DND-41 (cell line): Measurements from ENCODE around the gene HPGDS.

Experiments used
- ATAC-seq: fragments of 200-7000 bp; cut with Tn5 transposase; 3 replicates; pipeline ENCODE4 v1.9.1; 2021; ENCODE audit warnings: low read depth; ENCODE audit not compliant: insufficient read depth
- DNase-seq: peaks from one replicate; pipeline ENCODE4 v3.0.0-alpha.2; 2020
- H2AFZ ChIP-seq: 2 replicates; pipeline ENCODE4 v1.6.0; 2012; ENCODE audit warnings: low read depth, low read length
- H3K27ac ChIP-seq: 2 replicates; pipeline ENCODE4 v1.5.1; 2012; ENCODE audit warnings: low read length, inconsistent platforms
- H3K27me3 ChIP-seq: fragments of 200-600 bp; sonication (generic); 2 replicates; pipeline ENCODE4 v1.6.0; 2012; ENCODE audit warnings: low read length, mild to moderate bottlenecking, inconsistent platforms; ENCODE audit not compliant: insufficient read depth, poor library complexity
- H3K36me3 ChIP-seq: 2 replicates; pipeline ENCODE4 v1.5.1; 2012; ENCODE audit warnings: low read length, inconsistent platforms; ENCODE audit not compliant: insufficient read depth
- H3K4me1 ChIP-seq: 2 replicates; pipeline ENCODE4 v1.5.1; 2012; ENCODE audit warnings: mild to moderate bottlenecking, low read length; ENCODE audit not compliant: insufficient read depth
- H3K4me2 ChIP-seq: 2 replicates; pipeline ENCODE4 v1.6.0; 2012; ENCODE audit warnings: mild to moderate bottlenecking, moderate library complexity, low read length, inconsistent platforms; ENCODE audit not compliant: insufficient read depth
- H3K4me3 ChIP-seq, 2 experiments: fragments of 200-600 bp in 1 of 2; shearing (Covaris generic) in 1 of 2; 2 replicates each; pipeline ENCODE4 v1.5.1; 2012 to 2016; ENCODE audit warnings: inconsistent platforms in 2 of 2, low read length in 2 of 2, mild to moderate bottlenecking in 2 of 2, low read depth in 1 of 2, moderate library complexity in 1 of 2
- H3K79me2 ChIP-seq: 2 replicates; pipeline ENCODE4 v1.6.0; 2012; ENCODE audit warnings: low read length, inconsistent platforms; ENCODE audit not compliant: insufficient read depth
- H3K9ac ChIP-seq: 2 replicates; pipeline ENCODE4 v1.6.0; 2012; ENCODE audit warnings: low read depth, mild to moderate bottlenecking, inconsistent platforms, low read length, moderate library complexity
- H3K9me3 ChIP-seq: 2 replicates; pipeline ENCODE4 v1.5.1; 2012; ENCODE audit warnings: low read length, moderate library complexity, mild to moderate bottlenecking, inconsistent platforms; ENCODE audit not compliant: insufficient read depth, severe bottlenecking
- H4K20me1 ChIP-seq: 2 replicates; pipeline ENCODE4 v1.6.0; 2012; ENCODE audit warnings: low read length; ENCODE audit not compliant: insufficient read depth
- CTCF ChIP-seq: IDR thresholded peaks from 2 replicates; pipeline ENCODE4 v1.5.1; 2012; ENCODE audit warnings: borderline replicate concordance, low read length, moderate library complexity, mild to moderate bottlenecking; ENCODE audit not compliant: poor library complexity, severe bottlenecking; ENCODE audit errors: extremely low read depth
- EZH2 ChIP-seq: IDR thresholded peaks from 3 replicates; pipeline ENCODE4 v1.6.1; 2012; ENCODE audit warnings: borderline replicate concordance, low read depth, mild to moderate bottlenecking, moderate library complexity, low read length, inconsistent platforms; ENCODE audit not compliant: severe bottlenecking

Gene HPGDS

GRCh38 chr4:94370533-94371254 is 28.1 kb upstream of the HPGDS start:
- H3K79me2 ChIP-seq, result no peaks in the 10 kb centered on the region
- H3K36me3 ChIP-seq, result no peaks in the 10 kb centered on the region
- no peaks in the 10 kb centered on the region for H4K20me1 ChIP-seq
- ATAC-seq, result no peak
- no peak for DNase-seq
- no peak for TF ChIP-seq CTCF
- no peak for TF ChIP-seq EZH2
- no peak overlapping the region for H3K27ac ChIP-seq
- H3K4me3 ChIP-seq, result no peak overlapping the region
- no peak overlapping the region for H3K9ac ChIP-seq
- H3K9me3 ChIP-seq, result no peaks in the 10 kb centered on the region
- no peaks in the 10 kb centered on the region for H3K4me1 ChIP-seq
- H3K27me3 ChIP-seq, result no peaks in the 10 kb centered on the region
- H3K4me2 ChIP-seq, result no peak overlapping the region
- no peak overlapping the region for H2AFZ ChIP-seq

- Histone ChIP-seq H3K79me2 (no peaks in the 10 kb centered on the region), H3K4me3 (no peak overlapping the region), H3K9me3 (no peaks in the 10 kb centered on the region), H3K4me2 (no peak overlapping the region), H2AFZ (no peak overlapping the region), H3K36me3 (no peaks in the 10 kb centered on the region), H4K20me1 (no peaks in the 10 kb centered on the region), H3K27ac (no peak overlapping the region), H3K9ac (no peak overlapping the region), H3K27me3 (no peaks in the 10 kb centered on the region), H3K4me1 (no peaks in the 10 kb centered on the region)
- ATAC-seq (no peak), DNase-seq (no peak)
- no peak for TF ChIP-seq EZH2
Measured at GRCh38 chr4:94369046-94369445, 26.4 kb upstream of the HPGDS start.

GRCh38 chr4:94368459-94368858 is 25.8 kb upstream of the HPGDS start:
- Histone ChIP-seq H3K27me3 (no peaks in the 10 kb centered on the region), H3K27ac (no peak overlapping the region), H3K36me3 (no peaks in the 10 kb centered on the region), H4K20me1 (no peaks in the 10 kb centered on the region), H3K79me2 (no peaks in the 10 kb centered on the region), H2AFZ (no peak overlapping the region), H3K4me2 (no peak overlapping the region), H3K9ac (no peak overlapping the region), H3K4me3 (no peak overlapping the region), H3K4me1 (no peaks in the 10 kb centered on the region), H3K9me3 (no peaks in the 10 kb centered on the region)
- TF ChIP-seq EZH2 (no peak), CTCF (no peak)
- DNase-seq, result no peak
- ATAC-seq, result no peak

- Histone ChIP-seq H3K4me3 (no peak overlapping the region), H3K9ac (no peak overlapping the region), H3K27ac (no peak overlapping the region), H3K79me2 (no peaks in the 10 kb centered on the region), H2AFZ (no peak overlapping the region), H4K20me1 (no peaks in the 10 kb centered on the region), H3K4me2 (no peak overlapping the region), H3K36me3 (no peaks in the 10 kb centered on the region), H3K27me3 (no peaks in the 10 kb centered on the region), H3K4me1 (no peaks in the 10 kb centered on the region), H3K9me3 (no peaks in the 10 kb centered on the region)
- ATAC-seq (no peak), DNase-seq (no peak)
- TF ChIP-seq EZH2 (no peak), CTCF (no peak)
Measured at GRCh38 chr4:94365304-94365703, 22.7 kb upstream of the HPGDS start.
